CD4-positive, alpha-beta T cell treated with Interleukin-15 for 4 hours (primary cell): ENCODE results near the gene HHATL.

Experiments
- DNase-seq: peaks from one replicate; pipeline ENCODE4 v3.0.0-alpha.2; 2020; ENCODE audit warnings: low spot score

HHATL gene

GRCh38 chr3:42712688-42713372, 10.2 kb upstream of the HHATL start:
- no peak for DNase-seq

DNA sequence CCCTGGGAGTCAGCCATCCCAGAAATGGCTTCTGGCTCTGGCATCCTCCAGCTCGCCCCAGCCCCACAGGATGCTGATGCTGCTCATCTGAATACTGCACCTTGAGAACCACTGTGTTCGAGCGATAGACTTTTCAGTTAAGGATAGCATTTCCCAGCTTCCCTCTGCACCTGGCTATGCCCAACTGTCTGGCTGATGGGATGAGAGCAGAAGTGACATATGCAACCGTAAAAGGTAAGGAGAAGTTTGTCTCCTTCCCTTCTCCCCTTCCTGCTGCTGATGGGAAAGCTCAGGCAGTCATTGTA, 9.7 kb upstream of the HHATL start:
- no peak for DNase-seq

DNA sequence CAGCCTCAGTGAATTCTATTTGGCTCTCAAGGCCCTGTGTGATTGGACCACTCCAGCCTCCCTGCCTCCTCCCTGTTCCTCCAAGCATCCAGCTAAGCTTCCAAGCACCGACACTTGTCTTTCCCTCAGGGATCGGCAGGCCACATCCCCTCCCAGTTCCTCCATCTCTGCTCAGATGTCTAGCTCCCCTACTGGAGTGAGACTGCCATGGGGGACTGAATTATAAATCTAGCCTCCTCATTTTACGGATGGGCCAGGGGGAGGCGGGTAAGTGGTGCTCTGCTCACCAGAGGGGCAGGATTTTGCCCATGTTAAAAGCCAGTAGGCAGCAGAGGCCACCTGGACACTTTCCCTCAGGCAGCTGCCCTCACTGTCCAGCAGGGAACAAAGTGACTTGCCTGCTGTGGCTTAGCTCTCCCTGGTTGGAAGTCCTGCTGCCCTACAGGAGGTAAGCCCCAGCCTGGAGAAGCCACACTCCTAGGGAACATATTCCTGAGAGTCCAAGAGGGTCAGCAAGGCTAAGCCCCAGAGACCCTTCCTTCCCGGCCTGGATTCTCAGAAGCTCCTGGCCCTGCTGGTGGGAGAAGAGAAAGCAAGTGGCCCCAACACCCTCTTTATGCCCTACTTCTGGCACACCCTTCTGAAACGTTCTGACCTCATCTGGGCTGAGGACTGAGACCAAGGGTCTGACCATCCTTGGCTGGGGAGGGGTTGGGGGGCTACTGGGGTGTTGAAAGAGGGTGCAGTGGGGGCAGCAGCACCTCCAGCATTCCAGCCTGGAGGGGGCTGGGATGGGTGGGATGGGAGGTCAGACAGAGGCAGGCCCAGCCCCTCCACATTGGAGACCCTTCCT, 9.1 kb upstream of the HHATL start:
- no peak for DNase-seq

DNA sequence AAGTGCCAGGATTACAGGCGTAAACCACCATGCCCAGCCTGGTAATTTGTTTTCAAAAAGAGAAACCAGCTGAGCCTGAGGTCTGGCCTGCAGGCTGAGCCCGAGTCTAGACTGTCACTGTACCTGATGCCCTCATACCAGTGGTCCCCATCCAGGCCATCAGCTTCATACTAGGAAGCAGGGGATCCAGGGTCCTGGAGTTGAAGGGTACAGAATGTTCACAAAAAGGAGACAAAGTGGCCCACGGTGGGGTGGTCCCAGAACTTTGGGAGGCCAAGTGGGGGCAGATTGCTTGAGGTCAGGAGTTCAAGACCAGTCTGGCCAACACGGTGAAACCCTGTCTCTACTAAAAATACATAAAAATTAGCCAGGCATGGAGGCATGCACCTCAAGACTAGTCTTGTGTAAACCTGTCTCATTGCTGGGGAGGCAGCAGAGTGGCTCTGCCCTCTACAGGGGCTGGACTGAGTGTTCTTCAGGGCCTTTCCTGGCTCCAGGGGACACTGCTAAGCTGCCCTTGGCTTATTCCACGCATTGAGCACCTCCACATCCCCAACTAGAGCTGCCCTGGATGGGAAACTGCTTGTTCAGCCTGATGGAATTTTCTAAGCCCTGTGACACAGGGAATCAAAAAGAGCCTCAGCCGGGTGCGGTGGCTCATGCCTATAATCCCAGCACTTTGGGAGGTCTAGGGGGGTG, 7.9 kb upstream of the HHATL start:
- no peak for DNase-seq

DNA sequence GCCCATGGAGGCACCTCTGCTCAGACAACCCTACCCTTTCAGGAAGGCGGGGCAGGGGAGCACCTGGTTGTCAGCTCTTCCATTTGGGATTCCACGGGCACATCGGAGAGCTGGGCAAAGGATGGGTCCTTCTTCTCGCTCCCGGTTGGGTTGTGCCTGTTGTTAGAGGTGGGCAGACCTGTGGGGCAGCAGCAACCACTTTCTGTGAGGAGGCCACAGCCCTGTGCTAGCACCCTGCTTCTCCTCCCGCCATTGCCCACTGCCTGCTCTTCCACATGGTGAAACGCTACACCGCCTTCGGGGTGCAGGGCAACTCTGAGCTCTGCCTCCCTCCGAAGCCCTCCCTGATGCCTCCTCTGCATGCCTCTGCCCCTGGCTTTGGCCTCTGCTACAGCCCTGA, 7.0 kb upstream of the HHATL start:
- DNase-seq = no peak

DNA sequence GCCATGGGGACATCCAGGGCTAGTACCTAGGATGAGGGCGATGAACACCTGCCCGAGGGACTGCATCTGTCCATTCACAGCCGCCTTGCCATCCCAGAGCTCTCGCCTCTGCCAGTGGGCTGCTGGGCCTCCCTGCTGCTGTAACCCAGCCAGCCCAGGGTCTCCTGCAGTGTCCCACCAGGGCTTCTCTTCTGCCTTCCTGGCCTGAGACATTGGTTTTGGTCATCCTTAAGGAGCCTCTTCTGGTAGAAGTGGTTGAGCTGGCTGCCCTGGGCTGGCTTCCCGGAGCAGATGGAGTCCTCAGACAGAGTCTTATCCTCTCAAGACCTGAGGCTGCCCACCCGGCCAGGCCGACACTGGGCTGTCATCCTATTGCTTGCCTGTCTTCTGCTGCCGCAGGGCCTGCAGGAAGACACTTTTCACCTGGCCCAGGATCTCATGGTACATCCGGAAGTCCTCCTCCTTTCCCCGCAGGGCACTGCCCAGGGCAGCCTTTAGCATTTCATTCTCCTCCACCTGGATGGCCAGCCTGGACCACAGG, 6.1 kb upstream of the HHATL start:
- no peak for DNase-seq

DNA sequence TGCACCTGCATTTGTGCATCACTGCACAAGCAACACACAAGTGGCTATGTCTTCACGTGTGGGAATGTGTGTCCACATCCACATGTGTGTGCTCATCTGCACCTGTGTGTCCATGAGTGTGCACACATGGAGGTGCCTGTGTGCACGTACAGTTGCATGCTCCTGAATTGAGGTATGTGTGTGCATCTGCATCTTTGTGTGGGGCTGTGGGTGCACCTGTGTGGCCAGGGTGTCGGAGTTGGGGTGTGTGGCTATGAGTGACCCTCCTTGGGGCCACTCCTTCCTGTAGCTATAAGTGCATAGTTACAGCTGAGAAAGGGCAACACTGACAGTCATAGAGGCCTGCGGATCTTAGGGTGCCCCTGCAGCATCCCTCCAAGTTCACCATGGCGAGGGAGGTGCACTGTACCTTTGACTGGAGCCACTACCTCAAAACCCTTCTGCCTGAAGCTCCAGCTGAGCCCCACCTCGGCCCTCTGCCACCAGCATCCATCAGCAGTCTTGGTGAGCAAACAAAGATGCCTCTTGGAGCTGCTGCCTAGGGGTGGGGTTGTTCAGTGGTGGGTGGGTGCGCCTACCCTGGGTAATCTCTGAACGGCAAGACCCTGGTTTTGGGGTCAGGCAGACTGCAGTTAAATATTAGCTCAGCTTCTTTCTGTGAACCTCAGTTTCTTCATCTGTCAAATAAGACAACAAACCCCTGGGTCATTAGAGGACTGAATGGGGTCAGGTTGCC, 5.2 kb upstream of the HHATL start:
- DNase-seq = no peak

DNA sequence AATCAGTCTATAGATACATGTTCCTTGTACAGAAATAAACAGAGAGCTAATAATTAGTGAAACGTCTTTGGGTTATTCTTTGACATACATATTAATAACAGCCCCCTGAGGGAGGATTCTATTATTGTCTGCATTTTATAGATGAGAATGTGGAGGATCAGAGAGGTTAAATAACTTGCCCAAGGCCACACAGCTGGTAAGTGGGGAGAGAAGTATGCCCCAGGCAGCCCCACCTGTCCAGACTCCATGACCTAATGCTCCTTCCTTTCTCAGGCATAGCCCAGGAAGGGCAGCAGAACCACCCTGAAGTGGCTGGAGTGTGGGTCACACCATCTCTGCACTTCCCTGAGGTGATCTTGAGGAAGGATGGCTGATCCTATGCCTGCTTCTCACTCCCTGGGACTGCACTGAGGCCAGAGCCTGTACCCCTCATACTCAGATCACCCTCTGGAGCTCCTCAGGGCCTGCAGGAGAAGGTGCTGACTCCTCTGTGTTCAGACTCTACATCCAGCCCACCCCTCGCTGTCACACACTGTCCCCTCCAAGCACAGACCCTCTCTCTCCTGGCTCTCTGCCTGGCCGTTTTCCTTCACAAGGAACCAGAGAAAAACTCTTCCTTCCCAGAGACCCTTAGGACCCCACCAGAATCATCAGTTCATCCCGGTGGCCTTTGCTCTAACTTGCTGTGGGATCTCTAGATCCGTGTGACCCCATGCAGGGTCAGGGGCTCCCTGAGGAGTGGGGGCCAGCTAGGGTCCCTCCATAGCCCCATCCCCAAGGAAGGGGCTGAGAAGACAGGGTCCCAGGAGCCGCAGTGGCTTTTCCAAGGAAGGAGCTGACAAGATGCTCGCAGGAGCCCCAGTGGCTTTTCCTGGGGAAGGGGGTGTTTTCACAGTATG, 4.4 kb upstream of the HHATL start:
- no peak for DNase-seq

- no peak for DNase-seq
Observed at GRCh38 chr3:42705962-42706585, 3.5 kb upstream of the HHATL start.

GRCh38 chr3:42705058-42705767, 2.6 kb upstream of the HHATL start:
- no peak for DNase-seq

DNA sequence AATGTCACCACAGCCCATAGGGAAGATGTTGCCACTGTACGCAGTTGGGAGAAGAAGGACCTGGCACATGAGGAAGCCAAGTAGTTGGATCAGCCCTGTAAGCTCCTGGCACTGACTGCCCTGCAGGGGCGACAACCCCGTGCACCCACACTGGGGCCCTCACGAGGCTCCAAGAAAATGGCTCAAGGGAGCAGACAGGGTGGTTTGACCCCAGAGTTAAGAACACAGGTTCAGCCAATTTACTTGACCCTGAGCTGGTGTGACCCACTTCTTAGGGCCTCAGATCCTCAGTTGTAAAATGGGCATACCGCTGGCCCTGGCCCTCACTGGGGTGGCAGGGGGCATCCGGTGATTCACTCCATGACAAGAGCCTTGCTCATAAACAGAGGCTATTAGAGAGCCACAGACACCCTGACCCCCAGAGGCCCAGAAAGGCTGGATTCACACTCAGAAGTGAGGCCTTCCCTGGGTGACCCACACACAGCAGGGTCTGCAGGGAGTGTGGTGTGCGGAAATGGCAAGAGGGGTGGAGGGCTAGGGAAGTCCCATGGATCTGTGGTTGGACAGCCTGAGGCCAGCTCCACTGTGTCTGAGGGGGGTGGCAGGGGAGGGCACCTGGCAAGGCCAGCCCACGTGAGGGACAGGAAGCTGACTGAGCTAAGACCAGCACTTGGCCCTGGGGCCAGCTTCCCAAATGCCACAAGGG, 1.7 kb upstream of the HHATL start:
- DNase-seq = no peak

GRCh38 chr3:42703695-42704025, 1.1 kb upstream of the HHATL start:
- no peak for DNase-seq

DNA sequence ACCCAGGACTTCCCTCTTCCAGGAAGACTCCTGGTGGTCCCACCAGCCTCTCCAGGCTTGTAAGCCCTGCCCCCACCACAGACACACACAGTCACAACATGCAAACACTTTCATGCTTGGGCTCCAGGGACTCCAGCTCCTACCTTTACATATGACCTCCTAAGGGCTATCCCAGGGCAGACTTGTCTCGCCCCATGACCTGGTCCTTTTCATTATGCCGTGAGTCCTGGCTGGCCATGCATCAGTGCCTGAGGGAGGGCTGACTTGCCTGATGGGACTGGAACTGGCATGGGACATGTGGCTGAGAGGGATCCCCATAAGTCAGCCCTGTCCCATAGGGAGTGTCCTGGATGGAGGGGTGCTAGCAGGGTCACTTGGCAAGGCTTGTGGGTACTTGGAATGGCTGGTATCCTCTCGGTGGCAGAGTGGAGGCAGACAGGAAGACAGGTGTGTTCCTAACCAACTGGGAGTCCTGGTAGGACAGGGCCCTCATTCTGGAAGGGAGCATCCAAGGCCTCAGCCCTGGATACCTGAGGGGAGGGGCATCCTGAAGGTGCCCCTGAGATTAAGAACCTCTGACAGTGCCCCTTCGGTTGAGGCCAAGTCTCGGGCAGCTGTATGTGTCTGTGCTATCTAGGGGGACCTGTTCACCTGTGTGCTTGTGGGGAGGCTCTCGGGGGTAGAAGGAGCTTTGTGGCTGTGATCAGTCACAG, 540 bp upstream of the HHATL start:
- DNase-seq = no peak

DNA sequence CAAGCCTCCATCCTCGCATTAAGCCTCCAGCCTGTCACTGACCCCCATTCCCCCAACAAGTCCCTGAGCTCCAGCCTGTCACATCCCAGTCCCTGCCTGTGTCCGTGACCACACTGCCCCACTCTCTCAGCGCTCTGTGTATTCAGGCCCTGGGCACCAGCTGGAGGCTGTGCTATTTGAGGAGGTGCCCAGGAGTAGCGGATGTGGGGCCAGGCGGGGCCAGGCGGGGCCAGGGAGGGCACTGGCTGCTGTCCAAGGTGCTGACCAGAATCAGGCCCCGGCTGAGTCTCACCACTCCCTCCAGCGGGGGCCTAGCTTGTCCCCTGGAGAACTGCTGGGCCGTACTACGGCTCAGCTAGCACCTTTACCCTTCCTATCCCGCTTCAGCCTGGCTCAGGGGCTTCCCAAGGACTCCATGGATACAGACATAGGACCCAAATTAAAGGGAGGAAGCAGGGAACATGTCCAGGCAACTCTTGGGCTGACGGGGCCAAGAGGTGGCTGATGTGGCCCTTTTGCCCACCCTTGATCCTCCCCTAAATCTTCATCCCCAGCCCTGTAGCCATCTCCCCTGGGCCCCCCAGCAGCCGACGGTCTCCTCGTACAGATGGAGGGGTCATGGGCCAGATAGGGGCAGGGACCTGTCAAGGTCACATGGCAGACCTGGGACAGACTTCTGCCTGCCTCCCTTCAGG, 1.1 kb downstream of the HHATL start:
- DNase-seq = peak; percentile 46

- DNase-seq = no peak
Observed at GRCh38 chr3:42700366-42701288, 2.0 kb downstream of the HHATL start.

DNA sequence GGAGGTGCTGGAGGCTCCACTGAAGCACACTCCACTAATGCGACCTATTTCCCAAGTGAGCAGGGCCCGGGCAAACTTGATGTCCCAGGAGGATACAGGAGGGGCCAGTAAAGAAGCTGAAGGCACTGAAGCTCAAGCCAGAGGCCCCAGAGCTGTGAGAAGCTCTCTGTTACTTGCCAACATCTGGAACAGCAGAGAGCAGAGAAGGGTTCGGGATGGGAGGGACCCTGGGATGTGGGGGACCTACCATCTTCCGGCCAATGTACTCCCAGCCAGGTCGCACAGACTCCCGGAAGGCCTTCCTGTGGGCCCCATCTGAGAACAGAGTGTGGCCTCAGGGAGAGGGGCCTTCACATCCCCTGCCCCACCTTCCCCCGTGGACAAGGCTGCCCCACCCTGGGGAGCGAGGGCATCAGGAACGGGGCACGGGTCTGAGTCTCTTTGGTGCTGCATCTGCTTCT, 3.1 kb downstream of the HHATL start:
- no peak for DNase-seq

GRCh38 chr3:42698911-42699230, 3.7 kb downstream of the HHATL start:
- DNase-seq = no peak
